Stimulated activated CD4-positive, alpha-beta T cell treated with anti-CD3 and anti-CD28 coated beads, Interleukin-12 subunit alpha, Interleukin-12 subunit beta, amount 100 ng/mL, for 4 hours (primary cell): Measurements from ENCODE around the gene NFATC2.

ENCODE experiments used
- DNase-seq: peaks from one replicate; pipeline ENCODE4 v3.0.0-alpha.2; 2020

Gene NFATC2

GRCh38 chr20:51447097-51447764 is 95.3 kb downstream of the NFATC2 start:
- no peak for DNase-seq

- no peak for DNase-seq
Observed at GRCh38 chr20:51446656-51447055, 95.9 kb downstream of the NFATC2 start.

- DNase-seq, result no peak
Observed at GRCh38 chr20:51446230-51446629, 96.3 kb downstream of the NFATC2 start.

- DNase-seq, result no peak
Observed at GRCh38 chr20:51445591-51445990, 96.9 kb downstream of the NFATC2 start.

GRCh38 chr20:51444922-51445438 is 97.5 kb downstream of the NFATC2 start:
- no peak for DNase-seq

GRCh38 chr20:51444467-51444866 is 98.1 kb downstream of the NFATC2 start:
- DNase-seq, result no peak

GRCh38 chr20:51442602-51443001 is 99.9 kb downstream of the NFATC2 start:
- DNase-seq, result no peak

- DNase-seq, result no peak
Observed at GRCh38 chr20:51440589-51440988, 101.9 kb downstream of the NFATC2 start.

- DNase-seq, result no peak
Observed at GRCh38 chr20:51439160-51439689, 103.3 kb downstream of the NFATC2 start.

- no peak for DNase-seq
Observed at GRCh38 chr20:51438136-51438535, 104.4 kb downstream of the NFATC2 start.

GRCh38 chr20:51437182-51437924 is 105.2 kb downstream of the NFATC2 start:
- no peak for DNase-seq

- DNase-seq, result no peak
Observed at GRCh38 chr20:51434580-51435247, 107.8 kb downstream of the NFATC2 start.

- DNase-seq, result no peak
Observed at GRCh38 chr20:51434026-51434425, 108.5 kb downstream of the NFATC2 start.

- no peak for DNase-seq
Observed at GRCh38 chr20:51432875-51433274, 109.6 kb downstream of the NFATC2 start.

GRCh38 chr20:51432251-51432784 is 110.2 kb downstream of the NFATC2 start:
- DNase-seq, result no peak

GRCh38 chr20:51431321-51431720 is 111.2 kb downstream of the NFATC2 start:
- DNase-seq, result no peak

GRCh38 chr20:51430198-51430950 is 112.1 kb downstream of the NFATC2 start:
- no peak for DNase-seq

GRCh38 chr20:51429696-51430095 is 112.8 kb downstream of the NFATC2 start:
- no peak for DNase-seq

GRCh38 chr20:51429144-51429482 is 113.4 kb downstream of the NFATC2 start:
- no peak for DNase-seq

GRCh38 chr20:51428401-51429143 is 113.9 kb downstream of the NFATC2 start:
- no peak for DNase-seq

- no peak for DNase-seq
Observed at GRCh38 chr20:51427651-51428291, 114.7 kb downstream of the NFATC2 start.
